IMR-90 (cell line): ENCODE results near the gene CACNA2D3. TPM values are rescaled to one million over a fixed set of nuclear protein-coding genes. Genes with fewer than 3 reads are reported as not detected.

Experiments used
- ATAC-seq: fragments of 200-7000 bp; cut with Tn5 transposase; 2 replicates; pipeline ENCODE4 v1.9.1; 2020; ENCODE audit warnings: low read depth, mild to moderate bottlenecking, moderate library complexity
- BruUV-seq: library from RNA; stranded (reverse); fragments of 400-500 nt; replicated peaks from 2 replicates; lab custom pipeline; 2021; lab: Mats Ljungman, UMichigan
- CTCF ChIA-PET: fragments of 300-600 bp; formaldehyde crosslinking; extraction: SDS; loops from one replicate; lab custom pipeline; 2021; ENCODE audit warnings: antibody characterized with exemption; lab: Yijun Ruan, JAX
- POLR2A ChIA-PET: fragments of 300-600 bp; sonication (Branson Sonifier 250); formaldehyde crosslinking; loops from one replicate; lab custom pipeline; 2022; ENCODE audit warnings: antibody characterized with exemption; ENCODE audit not compliant: unreplicated experiment; lab: Charles Lee
- DNase-seq: peaks from one replicate; pipeline ENCODE4 v3.0.0; 2013
- H2AFZ ChIP-seq: replicated peaks from 2 replicates; pipeline ENCODE3; 2013; ENCODE audit warnings: low read length, mild to moderate bottlenecking; ENCODE audit not compliant: poor library complexity
- H2AK5ac ChIP-seq: 2 replicates; pipeline ENCODE4 v1.6.1; 2013; ENCODE audit warnings: low read depth, low read length, inconsistent platforms
- H2AK9ac ChIP-seq: replicated peaks from 2 replicates; pipeline ENCODE3; 2013; ENCODE audit warnings: mild to moderate bottlenecking, low read depth, low read length, moderate library complexity; ENCODE audit not compliant: poor library complexity
- H2BK120ac ChIP-seq: 2 replicates; pipeline ENCODE4 v1.6.1; 2013; ENCODE audit warnings: low read depth, low read length, inconsistent platforms
- H2BK15ac ChIP-seq: 3 replicates; pipeline ENCODE4 v1.6.1; 2013; ENCODE audit warnings: low read depth, low read length, inconsistent platforms
- H2BK20ac ChIP-seq: 2 replicates; pipeline ENCODE4 v1.6.1; 2013; ENCODE audit warnings: low read depth, mild to moderate bottlenecking, inconsistent platforms, low read length, moderate library complexity
- H2BK5ac ChIP-seq: 2 replicates; pipeline ENCODE4 v1.6.1; 2013; ENCODE audit warnings: mild to moderate bottlenecking, low read depth, low read length, inconsistent platforms; ENCODE audit not compliant: poor library complexity, severe bottlenecking
- H3K14ac ChIP-seq: replicated peaks from 2 replicates; pipeline ENCODE4 v1.6.1; 2013; ENCODE audit warnings: low read depth, low read length, inconsistent platforms
- H3K18ac ChIP-seq: 2 replicates; pipeline ENCODE4 v1.6.1; 2013; ENCODE audit warnings: low read depth, low read length, control low read depth
- H3K23ac ChIP-seq: 2 replicates; pipeline ENCODE4 v1.6.1; 2013; ENCODE audit warnings: low read depth, low read length, inconsistent platforms
- H3K27ac ChIP-seq: 2 replicates; pipeline ENCODE4 v1.5.1; 2013; ENCODE audit warnings: mild to moderate bottlenecking, control low read depth, low read length; ENCODE audit not compliant: insufficient read depth
- H3K27me3 ChIP-seq: 2 replicates; pipeline ENCODE4 v1.6.1; 2013; ENCODE audit warnings: low read length; ENCODE audit not compliant: control insufficient read depth, insufficient read depth
- H3K36me3 ChIP-seq: 2 replicates; pipeline ENCODE4 v1.6.1; 2013; ENCODE audit warnings: low read length, mixed read lengths; ENCODE audit not compliant: control insufficient read depth, insufficient read depth
- H3K4ac ChIP-seq: 2 replicates; pipeline ENCODE4 v1.6.1; 2013; ENCODE audit warnings: low read depth, low read length, inconsistent platforms
- H3K4me1 ChIP-seq: 2 replicates; pipeline ENCODE4 v1.6.1; 2013; ENCODE audit warnings: low read length, mixed read lengths; ENCODE audit not compliant: control insufficient read depth, insufficient read depth
- H3K4me2 ChIP-seq: 2 replicates; pipeline ENCODE4 v1.6.1; 2013; ENCODE audit warnings: low read depth, mild to moderate bottlenecking, control low read depth, low read length, moderate library complexity
- H3K4me3 ChIP-seq: 2 replicates; pipeline ENCODE4 v1.5.1; 2013; ENCODE audit warnings: low read depth, mild to moderate bottlenecking, control low read depth, low read length, moderate library complexity; ENCODE audit not compliant: insufficient read depth
- H3K56ac ChIP-seq: 2 replicates; pipeline ENCODE4 v1.6.1; 2013; ENCODE audit warnings: low read length, inconsistent platforms; ENCODE audit not compliant: insufficient read depth; ENCODE audit errors: extremely low read depth
- H3K79me1 ChIP-seq, 2 experiments: 2 replicates each; pipeline ENCODE4 v1.6.1; 2013; ENCODE audit warnings: low read length in 2 of 2, inconsistent platforms in 1 of 2, low read depth in 1 of 2
- H3K9ac ChIP-seq: 2 replicates; pipeline ENCODE4 v1.6.1; 2013; ENCODE audit warnings: low read depth, low read length, control low read depth
- H3K9me1 ChIP-seq: 2 replicates; pipeline ENCODE4 v1.6.1; 2013; ENCODE audit warnings: low read length, inconsistent platforms; ENCODE audit not compliant: insufficient read depth
- H3K9me3 ChIP-seq: 2 replicates; pipeline ENCODE4 v1.6.1; 2013; ENCODE audit warnings: low read length; ENCODE audit not compliant: control insufficient read depth, insufficient read depth
- H4K20me1 ChIP-seq: 2 replicates; pipeline ENCODE4 v1.6.1; 2013; ENCODE audit warnings: low read length, inconsistent platforms; ENCODE audit not compliant: insufficient read depth
- H4K5ac ChIP-seq: 2 replicates; pipeline ENCODE4 v1.6.1; 2013; ENCODE audit warnings: mild to moderate bottlenecking, low read depth, low read length, control low read depth
- H4K8ac ChIP-seq, 2 experiments: 2 replicates each; pipeline ENCODE4 v1.6.1; 2013; ENCODE audit warnings: low read depth in 2 of 2, low read length in 2 of 2, control low read depth in 1 of 2, inconsistent platforms in 1 of 2
- H4K91ac ChIP-seq: 2 replicates; pipeline ENCODE4 v1.6.1; 2013; ENCODE audit warnings: low read depth, low read length, inconsistent platforms; ENCODE audit not compliant: insufficient read depth
- BHLHE40 ChIP-seq: fragments of 150-350 bp; IDR thresholded peaks from 2 replicates; pipeline ENCODE4 v1.6.1; 2016; ENCODE audit warnings: mild to moderate bottlenecking, low read depth, low read length
- CEBPB ChIP-seq: IDR thresholded peaks from 2 replicates; pipeline ENCODE4 v1.6.1; 2012; ENCODE audit warnings: low read depth, low read length, improper control_type of control experiment
- CHD1 ChIP-seq: IDR thresholded peaks from 2 replicates; pipeline ENCODE4 v1.6.1; 2012; ENCODE audit warnings: low read depth, low read length, improper control_type of control experiment
- CTCF ChIP-seq: conservative IDR thresholded peaks from 2 replicates; pipeline ENCODE4 v1.5.1; 2012; ENCODE audit warnings: mild to moderate bottlenecking, low read depth, low read length, improper control_type of control experiment
- ELK1 ChIP-seq: fragments of 150-350 bp; IDR thresholded peaks from 2 replicates; pipeline ENCODE4 v1.6.1; 2016; ENCODE audit warnings: low read depth, mild to moderate bottlenecking, low read length, moderate library complexity, borderline replicate concordance
- FOS ChIP-seq: fragments of 150-350 bp; IDR thresholded peaks from 2 replicates; pipeline ENCODE4 v1.6.1; 2016; ENCODE audit warnings: low read depth, low read length
- MAFK ChIP-seq: IDR thresholded peaks from 2 replicates; pipeline ENCODE4 v1.6.1; 2012; ENCODE audit warnings: low read depth, low read length, improper control_type of control experiment
- MAZ ChIP-seq: IDR thresholded peaks from 2 replicates; pipeline ENCODE4 v1.6.1; 2012; ENCODE audit warnings: low read depth, mild to moderate bottlenecking, low read length, improper control_type of control experiment, moderate library complexity, borderline replicate concordance
- MXI1 ChIP-seq: IDR thresholded peaks from 2 replicates; pipeline ENCODE4 v1.6.1; 2012; ENCODE audit warnings: low read depth, mild to moderate bottlenecking, low read length, moderate library complexity, borderline replicate concordance
- NFE2L2 ChIP-seq: fragments of 150-350 bp; IDR thresholded peaks from 2 replicates; pipeline ENCODE4 v1.6.1; 2016; ENCODE audit warnings: low read depth, mild to moderate bottlenecking, low read length
- POLR2A ChIP-seq: IDR thresholded peaks from 2 replicates; pipeline ENCODE4 v1.6.1; 2012; ENCODE audit warnings: mild to moderate bottlenecking, low read depth, low read length
- RAD21 ChIP-seq: IDR thresholded peaks from 2 replicates; pipeline ENCODE4 v1.6.1; 2012; ENCODE audit warnings: low read length, improper control_type of control experiment
- RCOR1 ChIP-seq: IDR thresholded peaks from 2 replicates; pipeline ENCODE4 v1.6.1; 2012; ENCODE audit warnings: mild to moderate bottlenecking, low read length, improper control_type of control experiment; ENCODE audit not compliant: insufficient replicate concordance
- RFX5 ChIP-seq: IDR thresholded peaks from 2 replicates; pipeline ENCODE4 v1.8.0; 2012; ENCODE audit warnings: low read depth, mild to moderate bottlenecking, low read length, moderate library complexity
- SMC3 ChIP-seq: fragments of 150-350 bp; IDR thresholded peaks from 2 replicates; pipeline ENCODE4 v1.6.1; 2016; ENCODE audit warnings: low read depth, mild to moderate bottlenecking, antibody characterized with exemption, low read length, moderate library complexity
- USF2 ChIP-seq: fragments of 150-350 bp; IDR thresholded peaks from 2 replicates; pipeline ENCODE4 v1.6.1; 2017; ENCODE audit warnings: mild to moderate bottlenecking, antibody characterized with exemption, low read length, low read depth
- dilution Hi-C: fragments of 300-500 bp; cut with HindIII; formaldehyde crosslinking; loops from one replicate; pipeline ENCODE4 v1.14.3; 2018; ENCODE audit warnings: low sequenced_read_pairs; ENCODE audit not compliant: unreplicated experiment
- in situ Hi-C: fragments of 300-500 bp; cut with MboI; formaldehyde crosslinking; loops from 3 replicates; pipeline ENCODE4 v1.14.3; 2019; ENCODE audit warnings: low sequenced_read_pairs, inconsistent platforms, mixed read lengths
- intact Hi-C: fragments of 100-400 bp; cut with micrococcal nuclease; formaldehyde crosslinking; loops from 2 replicates; pipeline ENCODE4 v1.10.0; 2022
- polyA plus RNA-seq, 3 experiments: library from polyadenylated mRNA; depleted of rRNA; stranded (reverse); fragments of >200 nt; gene quantifications; 2 replicates each; pipeline ENCODE4 v1.2.3, GENCODE V29; 2012; ENCODE audit warnings: low replicate concordance in 1 of 3
- total RNA-seq: library from RNA; depleted of rRNA; stranded (reverse); fragments of >200 nt; gene quantifications from 2 replicates; pipeline ENCODE4 v1.2.3, GENCODE V29; 2012

The CACNA2D3 gene
- total and polyA plus RNA-seq, 2 of the 4 experiments (the other 2 are of a cell fraction), result 0.36 to 0.41 TPM

DNA sequence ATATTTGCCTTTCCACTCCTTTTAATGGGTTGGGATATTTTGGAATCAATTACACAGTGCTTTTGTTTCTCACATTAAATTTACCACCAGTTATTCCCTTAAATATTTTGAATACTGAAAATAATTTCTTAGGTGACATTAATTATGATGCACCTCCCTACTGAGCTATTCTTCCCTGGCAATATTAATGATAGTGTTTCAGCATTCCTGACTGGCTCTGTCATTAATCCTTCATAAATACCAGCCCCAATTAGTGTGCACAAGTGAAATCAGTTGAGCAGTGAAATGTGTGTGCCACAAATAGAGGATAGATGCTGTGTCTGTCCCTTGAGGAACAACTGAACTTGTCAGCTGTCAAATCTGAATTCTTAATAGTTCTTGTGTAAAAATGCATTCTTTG lies 304.0 kb downstream of the CACNA2D3 start:
- Histone ChIP-seq H4K91ac (no peak overlapping the region), H2AK9ac (no peak overlapping the region), H3K23ac (no peak overlapping the region), H2BK20ac (no peak overlapping the region), H3K27ac (no peak overlapping the region), H3K9ac (no peak overlapping the region), H3K79me1 (no peaks in the 10 kb centered on the region), H3K14ac (no peak overlapping the region), H3K9me1 (no peaks in the 10 kb centered on the region), H3K18ac (no peak overlapping the region), H2BK5ac (no peak overlapping the region), H3K4me1 (no peaks in the 10 kb centered on the region), H3K56ac (no peak overlapping the region), H3K4me2 (no peak overlapping the region), H2AK5ac (no peak overlapping the region), H2BK120ac (no peak overlapping the region), H3K36me3 (no peaks in the 10 kb centered on the region), H4K5ac (no peak overlapping the region), H2BK15ac (no peak overlapping the region), H3K4ac (no peak overlapping the region), H2AFZ (no peak overlapping the region), H4K20me1 (no peaks in the 10 kb centered on the region), H3K4me3 (no peak overlapping the region), H4K8ac (no peak overlapping the region), H3K9me3 (no peaks in the 10 kb centered on the region), H3K27me3 (no peaks in the 10 kb centered on the region)
- CTCF ChIA-PET, result interaction anchor here (0.7 kb wide), 1 partner anchor 44 kb away, joined by 3 read pairs; no protein-coding TSS in a partner anchor
- DNase-seq, result no peak
- in situ Hi-C loops (loop anchor here (10.0 to 25.0 kb wide), 5 partner anchors 411 to 1828 kb away; partner anchors contain the start of gene WNT5A), intact Hi-C loops (loop anchor here (5.0 to 10.0 kb wide), 5 partner anchors 406 to 1471 kb away; no protein-coding TSS in a partner anchor), dilution Hi-C loops (no loop called here)
- ATAC-seq, result no peak
- no TSS peak for BruUV-seq
- POLR2A ChIA-PET, result no interaction called here
- TF ChIP-seq FOS (no peak), RCOR1 (no peak), BHLHE40 (no peak), NFE2L2 (no peak), RFX5 (no peak), CTCF (no peak), MAZ (no peak), MAFK (no peak), ELK1 (no peak), MXI1 (no peak), POLR2A (no peak), RAD21 (no peak), USF2 (no peak), CEBPB (no peak), CHD1 (no peak), SMC3 (no peak)
